MCF 10A (cell line): ENCODE measurements around the gene GTPBP1. TPM values are rescaled to one million over a fixed set of nuclear protein-coding genes. Genes with fewer than 3 reads are reported as not detected.

Experiments
- BruUV-seq: library from RNA; stranded (reverse); fragments of 400-500 nt; replicated peaks from 2 replicates; lab custom pipeline; 2021; lab: Mats Ljungman, UMichigan
- CTCF ChIA-PET: fragments of 300-600 bp; sonication (Branson Sonifier 250); formaldehyde crosslinking; extraction: SDS; loops from one replicate; lab custom pipeline; 2021; ENCODE audit warnings: antibody characterized with exemption, inconsistent platforms; lab: Yijun Ruan, JAX
- POLR2A ChIA-PET: fragments of 300-600, 350-650 bp; sonication (Branson Sonifier 250); formaldehyde crosslinking; extraction: SDS; loops from one replicate; lab custom pipeline; 2020; ENCODE audit warnings: antibody characterized with exemption, inconsistent platforms; lab: Yijun Ruan, JAX
- DNase-seq: peaks from one replicate; pipeline ENCODE4 v3.0.0-alpha.2; 2018; ENCODE audit not compliant: unreplicated experiment
- H3K27ac Mint-ChIP-seq: one replicate; pipeline ENCODE4 v1.8.0; 2022; ENCODE audit warnings: mild to moderate bottlenecking, low read depth, mixed read lengths; ENCODE audit not compliant: unreplicated experiment
- H3K27me3 Mint-ChIP-seq: one replicate; pipeline ENCODE4 v1.8.0; 2022; ENCODE audit warnings: mixed read lengths; ENCODE audit not compliant: insufficient read depth, unreplicated experiment
- H3K36me3 Mint-ChIP-seq: one replicate; pipeline ENCODE4 v1.8.0; 2022; ENCODE audit warnings: mild to moderate bottlenecking, moderate library complexity, mixed read lengths; ENCODE audit not compliant: insufficient read depth, unreplicated experiment
- H3K4me1 Mint-ChIP-seq: one replicate; pipeline ENCODE4 v1.8.0; 2022; ENCODE audit warnings: mixed read lengths; ENCODE audit not compliant: insufficient read depth, unreplicated experiment
- H3K4me3 Mint-ChIP-seq: one replicate; pipeline ENCODE4 v1.8.0; 2022; ENCODE audit warnings: mild to moderate bottlenecking, moderate library complexity, mixed read lengths; ENCODE audit not compliant: unreplicated experiment
- H3K9me3 Mint-ChIP-seq: one replicate; pipeline ENCODE4 v1.8.0; 2022; ENCODE audit warnings: mixed read lengths; ENCODE audit not compliant: unreplicated experiment
- intact Hi-C: fragments of 100-400 bp; cut with micrococcal nuclease; formaldehyde crosslinking; loops from 2 replicates; pipeline ENCODE4 v1.14.1; 2022
- total RNA-seq: library from RNA; stranded (reverse); gene quantifications from 2 replicates; pipeline ENCODE4 v1.2.3, GENCODE V29; 2022
- TF ChIP-seq, protein P1 (sequence below): fragments of 200-600 bp; IDR thresholded peaks from one replicate; pipeline ENCODE4 v1.8.0; 2022; ENCODE audit warnings: antibody characterized with exemption, mild to moderate bottlenecking; ENCODE audit not compliant: unreplicated experiment

GTPBP1 gene
- total RNA-seq, 1 experiment from 2014 or later: 62.5 TPM

DNA sequence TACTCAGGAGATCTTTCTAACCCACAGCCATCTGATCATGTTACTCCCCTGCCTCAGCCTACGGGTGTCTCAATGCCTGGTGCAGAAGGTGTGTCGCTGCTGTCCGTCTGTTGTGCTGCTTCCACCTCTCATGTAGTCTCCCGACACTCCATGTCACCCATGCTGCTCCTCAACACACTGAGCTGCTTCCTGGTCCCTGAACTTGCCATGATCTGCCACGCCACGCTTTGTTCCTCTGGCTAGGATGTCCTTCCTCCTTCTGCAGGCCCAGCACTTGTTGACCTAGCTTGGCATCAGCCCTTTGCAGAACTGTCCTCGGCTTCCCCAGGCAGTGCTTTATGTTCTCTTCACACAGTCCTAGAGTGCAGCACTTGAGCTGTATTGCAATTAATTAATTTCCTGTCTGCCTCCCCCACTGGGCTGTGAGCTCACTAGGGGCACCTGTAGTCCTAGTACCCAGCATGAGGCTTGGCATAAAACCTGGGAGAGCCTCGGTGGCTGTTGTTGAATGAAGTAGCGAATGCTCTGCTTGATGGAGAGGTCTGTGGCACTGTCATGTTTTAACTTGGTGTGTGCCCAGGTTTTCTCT lies 9.5 kb downstream of the GTPBP1 start:
- CTCF ChIA-PET: interaction anchor here (0.6 to 1.3 kb wide), 3 partner anchors 10 to 269 kb away, joined by 3 to 5 read pairs (median 4); partner anchors contain the start of gene TOMM22
- Mint-ChIP-seq H3K27ac (no peak overlapping the region), H3K27me3 (no peaks in the 10 kb centered on the region), H3K4me3 (no peak overlapping the region), H3K9me3 (no peaks in the 10 kb centered on the region), H3K36me3 (peaks cover 20% of the 10 kb centered on the region), H3K4me1 (peaks cover 16% of the 10 kb centered on the region)
- POLR2A ChIA-PET: interaction anchor here (0.5 to 1.5 kb wide), 5 partner anchors 9 to 335 kb away, joined by 3 to 6 read pairs (median 4); partner anchors contain the start of gene GTPBP1
- TF ChIP-seq, protein P1, sequence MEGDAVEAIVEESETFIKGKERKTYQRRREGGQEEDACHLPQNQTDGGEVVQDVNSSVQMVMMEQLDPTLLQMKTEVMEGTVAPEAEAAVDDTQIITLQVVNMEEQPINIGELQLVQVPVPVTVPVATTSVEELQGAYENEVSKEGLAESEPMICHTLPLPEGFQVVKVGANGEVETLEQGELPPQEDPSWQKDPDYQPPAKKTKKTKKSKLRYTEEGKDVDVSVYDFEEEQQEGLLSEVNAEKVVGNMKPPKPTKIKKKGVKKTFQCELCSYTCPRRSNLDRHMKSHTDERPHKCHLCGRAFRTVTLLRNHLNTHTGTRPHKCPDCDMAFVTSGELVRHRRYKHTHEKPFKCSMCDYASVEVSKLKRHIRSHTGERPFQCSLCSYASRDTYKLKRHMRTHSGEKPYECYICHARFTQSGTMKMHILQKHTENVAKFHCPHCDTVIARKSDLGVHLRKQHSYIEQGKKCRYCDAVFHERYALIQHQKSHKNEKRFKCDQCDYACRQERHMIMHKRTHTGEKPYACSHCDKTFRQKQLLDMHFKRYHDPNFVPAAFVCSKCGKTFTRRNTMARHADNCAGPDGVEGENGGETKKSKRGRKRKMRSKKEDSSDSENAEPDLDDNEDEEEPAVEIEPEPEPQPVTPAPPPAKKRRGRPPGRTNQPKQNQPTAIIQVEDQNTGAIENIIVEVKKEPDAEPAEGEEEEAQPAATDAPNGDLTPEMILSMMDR: no peak
- intact Hi-C loops: no loop called here
- no TSS peak for BruUV-seq
- no peak for DNase-seq

DNA sequence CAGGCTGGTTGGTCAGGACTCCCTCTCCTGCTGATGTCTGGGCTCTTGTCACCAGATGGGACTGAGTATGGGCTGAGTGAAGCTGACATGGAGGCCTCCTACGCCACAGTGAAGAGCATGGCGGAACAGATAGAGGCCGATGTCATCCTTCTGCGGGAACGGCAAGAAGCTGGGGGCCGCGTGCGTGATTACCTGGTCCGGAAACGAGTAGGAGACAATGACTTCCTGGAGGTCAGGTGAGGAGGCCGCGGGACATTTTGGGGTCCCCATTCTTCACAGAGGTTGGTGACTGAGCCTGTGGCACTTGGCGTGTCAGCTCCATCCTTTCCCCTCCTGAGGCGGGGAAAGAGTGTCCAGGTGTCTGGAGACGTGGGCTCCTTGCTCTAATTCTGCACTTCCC lies 10.1 kb downstream of the GTPBP1 start:
- no TSS peak for BruUV-seq
- H3K4me1 Mint-ChIP-seq: peaks cover 16% of the 10 kb centered on the region
- intact Hi-C loops: no loop called here
- H3K27me3 Mint-ChIP-seq: no peaks in the 10 kb centered on the region
- H3K27ac Mint-ChIP-seq: no peak overlapping the region
- ChIA-PET CTCF (interaction anchor here (0.6 to 1.3 kb wide), 3 partner anchors 9 to 269 kb away, joined by 3 to 4 read pairs (median 4); partner anchors contain the start of gene TOMM22), POLR2A (interaction anchor here (0.5 to 5.5 kb wide), 3 partner anchors 9 to 336 kb away, joined by 3 to 64 read pairs (median 4); partner anchors contain the start of gene GTPBP1)
- no peak for DNase-seq
- H3K9me3 Mint-ChIP-seq: no peaks in the 10 kb centered on the region
- no peak overlapping the region for H3K4me3 Mint-ChIP-seq
- TF ChIP-seq, protein P1: no peak
- peaks cover 17% of the 10 kb centered on the region for H3K36me3 Mint-ChIP-seq

DNA sequence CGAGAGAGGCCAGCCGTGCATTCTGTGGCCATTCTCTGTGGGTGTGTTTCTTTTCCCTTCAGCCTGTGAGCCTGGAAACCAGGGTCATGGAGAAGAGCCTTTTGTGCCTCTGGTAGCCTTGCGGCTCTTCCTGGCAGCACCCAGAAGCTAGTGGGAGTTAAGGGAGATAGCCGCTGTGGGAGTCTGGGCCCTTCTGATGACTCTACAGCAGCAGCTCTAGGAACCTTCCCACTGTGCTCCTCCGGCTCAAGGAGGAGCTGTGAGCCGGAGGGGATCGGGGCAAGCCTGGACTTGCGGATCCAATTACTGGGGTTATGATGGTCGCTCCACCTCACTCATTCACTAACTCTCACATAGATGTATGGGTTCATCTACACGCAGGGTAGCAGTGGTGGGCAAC lies 10.5 kb downstream of the GTPBP1 start:
- no peak overlapping the region for H3K27ac Mint-ChIP-seq
- POLR2A ChIA-PET: interaction anchor here (5.5 kb wide), 1 partner anchor 9 kb away, joined by 64 read pairs; the partner anchor contains the start of gene GTPBP1
- H3K4me1 Mint-ChIP-seq: peaks cover 16% of the 10 kb centered on the region
- intact Hi-C loops: no loop called here
- H3K36me3 Mint-ChIP-seq: peaks cover 19% of the 10 kb centered on the region
- CTCF ChIA-PET: interaction anchor here (1.1 kb wide), 1 partner anchor 10 kb away, joined by 4 read pairs; no protein-coding TSS in a partner anchor
- H3K4me3 Mint-ChIP-seq: no peak overlapping the region
- no peak for DNase-seq
- TF ChIP-seq, protein P1: no peak
- H3K9me3 Mint-ChIP-seq: no peaks in the 10 kb centered on the region
- H3K27me3 Mint-ChIP-seq: no peaks in the 10 kb centered on the region
- BruUV-seq: no TSS peak

DNA sequence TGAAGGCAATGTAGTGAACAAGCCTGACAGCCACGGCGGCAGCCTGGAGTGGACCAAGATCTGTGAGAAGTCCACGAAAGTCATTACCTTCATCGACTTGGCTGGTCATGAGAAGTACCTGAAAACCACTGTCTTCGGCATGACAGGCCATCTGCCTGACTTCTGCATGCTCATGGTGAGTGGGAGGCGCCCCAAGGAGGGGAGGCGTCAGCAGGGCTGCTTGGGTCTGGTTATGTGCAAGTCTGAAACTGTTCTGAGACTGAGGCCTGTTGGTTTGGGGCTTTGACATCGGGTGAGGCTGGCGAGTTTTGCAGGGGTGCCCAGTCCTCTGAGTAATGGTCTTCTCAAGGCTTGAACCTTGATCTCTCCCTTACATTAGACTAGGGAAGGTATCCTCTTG lies 11.1 kb downstream of the GTPBP1 start:
- TF ChIP-seq, protein P1: no peak
- Mint-ChIP-seq H3K36me3 (peaks cover 21% of the 10 kb centered on the region), H3K4me3 (no peak overlapping the region), H3K4me1 (peaks cover 16% of the 10 kb centered on the region), H3K27ac (no peak overlapping the region), H3K9me3 (no peaks in the 10 kb centered on the region), H3K27me3 (no peaks in the 10 kb centered on the region)
- no peak for DNase-seq
- BruUV-seq: no TSS peak
- POLR2A ChIA-PET: interaction anchor here (2.1 to 5.5 kb wide), 2 partner anchors 10 to 17 kb away, joined by 15 to 64 read pairs; partner anchors contain the start of genes GTPBP1 and JOSD1
- intact Hi-C loops: no loop called here
- CTCF ChIA-PET: interaction anchor here (1.1 to 1.4 kb wide), 2 partner anchors 9 to 10 kb away, joined by 4 to 14 read pairs; no protein-coding TSS in a partner anchor
